Nephron progenitor cell (in vitro differentiated cells): ENCODE data around the gene GABRR1.

Source experiments
- DNase-seq: peaks from one replicate; pipeline ENCODE4 v3.0.0; 2021
- H3K27ac Mint-ChIP-seq: 2 replicates; pipeline ENCODE4 v1.8.0; 2021; ENCODE audit warnings: mild to moderate bottlenecking, moderate library complexity, mixed read lengths
- H3K27me3 Mint-ChIP-seq: 2 replicates; pipeline ENCODE4 v1.8.0; 2021; ENCODE audit warnings: mild to moderate bottlenecking, low read depth, mixed read lengths; ENCODE audit not compliant: poor library complexity
- H3K36me3 Mint-ChIP-seq: 2 replicates; pipeline ENCODE4 v1.8.0; 2021; ENCODE audit warnings: low read depth, mixed read lengths
- H3K4me1 Mint-ChIP-seq: 2 replicates; pipeline ENCODE4 v1.8.0; 2021; ENCODE audit warnings: mixed read lengths
- H3K4me3 Mint-ChIP-seq: 2 replicates; pipeline ENCODE4 v1.8.0; 2021; ENCODE audit warnings: mild to moderate bottlenecking, moderate library complexity, mixed read lengths
- H3K9me3 Mint-ChIP-seq: 2 replicates; pipeline ENCODE4 v1.8.0; 2021; ENCODE audit warnings: mild to moderate bottlenecking, moderate library complexity, mixed read lengths
- CTCF ChIP-seq: fragments of 200-600 bp; sonication (generic); IDR thresholded peaks from 2 replicates; pipeline ENCODE4 v1.5.0; 2021; ENCODE audit warnings: antibody characterized with exemption

Gene GABRR1

GRCh38 chr6:89250239-89250638 lies 33.1 kb upstream of the GABRR1 start:
- Mint-ChIP-seq H3K27ac (no peak overlapping the region), H3K36me3 (no peaks in the 10 kb centered on the region), H3K4me3 (no peak overlapping the region), H3K27me3 (peaks cover 11% of the 10 kb centered on the region), H3K4me1 (no peaks in the 10 kb centered on the region), H3K9me3 (no peaks in the 10 kb centered on the region)
- no peak for DNase-seq
- no peak for TF ChIP-seq CTCF

GRCh38 chr6:89244241-89244985 lies 27.3 kb upstream of the GABRR1 start:
- H3K4me3 Mint-ChIP-seq = no peak overlapping the region
- no peak overlapping the region for H3K27ac Mint-ChIP-seq
- TF ChIP-seq CTCF = no peak
- DNase-seq = no peak
- peaks cover 7% of the 10 kb centered on the region for H3K27me3 Mint-ChIP-seq
- H3K36me3 Mint-ChIP-seq = no peaks in the 10 kb centered on the region
- H3K9me3 Mint-ChIP-seq = no peaks in the 10 kb centered on the region
- peaks cover 25% of the 10 kb centered on the region for H3K4me1 Mint-ChIP-seq

GRCh38 chr6:89243331-89243629 lies 26.1 kb upstream of the GABRR1 start:
- no peak for TF ChIP-seq CTCF
- Mint-ChIP-seq H3K4me1 (peaks cover 25% of the 10 kb centered on the region), H3K9me3 (no peaks in the 10 kb centered on the region), H3K27ac (peak overlapping the region; percentile 7), H3K27me3 (peaks cover 7% of the 10 kb centered on the region), H3K36me3 (no peaks in the 10 kb centered on the region), H3K4me3 (no peak overlapping the region)
- DNase-seq = no peak

GRCh38 chr6:89242574-89243330 lies 25.6 kb upstream of the GABRR1 start:
- DNase-seq = no peak
- H3K4me1 Mint-ChIP-seq = peaks cover 25% of the 10 kb centered on the region
- H3K9me3 Mint-ChIP-seq = no peaks in the 10 kb centered on the region
- H3K4me3 Mint-ChIP-seq = no peak overlapping the region
- H3K27ac Mint-ChIP-seq = no peak overlapping the region
- H3K27me3 Mint-ChIP-seq = peaks cover 9% of the 10 kb centered on the region
- TF ChIP-seq CTCF = peak; percentile 38
- H3K36me3 Mint-ChIP-seq = no peaks in the 10 kb centered on the region

GRCh38 chr6:89239338-89239737 lies 22.2 kb upstream of the GABRR1 start:
- Mint-ChIP-seq H3K27ac (no peak overlapping the region), H3K4me1 (peaks cover 22% of the 10 kb centered on the region)

More at GRCh38 chr6:89239338-89239737, 22.2 kb upstream of the GABRR1 start:
- H3K36me3 Mint-ChIP-seq = peaks cover 15% of the 10 kb centered on the region
- H3K27me3 Mint-ChIP-seq = peaks cover 6% of the 10 kb centered on the region
- no peak for DNase-seq
- H3K4me3 Mint-ChIP-seq = no peak overlapping the region
- TF ChIP-seq CTCF = peak; percentile 9
- peaks cover 23% of the 10 kb centered on the region for H3K9me3 Mint-ChIP-seq
